ENCODE data around the gene LZTR1.
"Not testable (repeated sequence)": the region's sequence is repeated elsewhere in the genome, so short reads cannot be mapped to it uniquely, and the experiment has no call there.

The LZTR1 gene

GRCh38 chr22:20940186-20940651, 41.9 kb upstream of the LZTR1 start:
- TF ChIP-seq CTCF (IDR thresholded peaks at IDR 0.05; ENCODE audit: control insufficient read depth, insufficient read depth, low read depth, low read length, missing control alignments): no peak
- no peak overlapping the region for H3K4me3 ChIP-seq (ENCODE audit: control insufficient read depth, low read depth, low read length)
- DNase-seq (ENCODE audit: low read depth): peak; percentile 39

GRCh38 chr22:20940904-20941385, 41.2 kb upstream of the LZTR1 start:
- H3K4me3 ChIP-seq (ENCODE audit: control insufficient read depth, low read depth, low read length): no peak overlapping the region
- DNase-seq (ENCODE audit: low read depth): no peak
- no peak for TF ChIP-seq CTCF (IDR thresholded peaks at IDR 0.05; ENCODE audit: control insufficient read depth, insufficient read depth, low read depth, low read length, missing control alignments)

GRCh38 chr22:20942203-20942902, 39.7 kb upstream of the LZTR1 start:
- not testable (repeated sequence) for DNase-seq (ENCODE audit: low read depth); H3K4me3 ChIP-seq (ENCODE audit: control insufficient read depth, low read depth, low read length)

- TF ChIP-seq CTCF (IDR thresholded peaks at IDR 0.05; ENCODE audit: control insufficient read depth, insufficient read depth, low read depth, low read length, missing control alignments): no peak
- no peak for DNase-seq (ENCODE audit: low read depth)
Measured at GRCh38 chr22:20943104-20943933, 38.8 kb upstream of the LZTR1 start.

GRCh38 chr22:20944042-20944441, 38.1 kb upstream of the LZTR1 start:
- TF ChIP-seq CTCF (IDR thresholded peaks at IDR 0.05; ENCODE audit: control insufficient read depth, insufficient read depth, low read depth, low read length, missing control alignments): no peak
- H3K4me3 ChIP-seq (ENCODE audit: control insufficient read depth, low read depth, low read length): no peak overlapping the region
- DNase-seq (ENCODE audit: low read depth): no peak

More at GRCh38 chr22:20943104-20943933, 38.8 kb upstream of the LZTR1 start:
- H3K4me3 ChIP-seq (ENCODE audit: control insufficient read depth, low read depth, low read length): no peak overlapping the region

GRCh38 chr22:20945578-20945934, 36.5 kb upstream of the LZTR1 start:
- no peak for TF ChIP-seq CTCF (IDR thresholded peaks at IDR 0.05; ENCODE audit: control insufficient read depth, insufficient read depth, low read depth, low read length, missing control alignments)
- no peak for DNase-seq (ENCODE audit: low read depth)
- no peak overlapping the region for H3K4me3 ChIP-seq (ENCODE audit: control insufficient read depth, low read depth, low read length)
